Mesodermal cell (in vitro differentiated cells): ENCODE results near the gene MILR1. TPM values are rescaled to one million over a fixed set of nuclear protein-coding genes. Genes with fewer than 3 reads are reported as not detected.

Experiments used
- H3K27ac ChIP-seq: 2 replicates; pipeline ENCODE4 v1.7.0; 2013; ENCODE audit warnings: mild to moderate bottlenecking, low read depth, low read length, moderate library complexity; ENCODE audit not compliant: severe bottlenecking
- H3K36me3 ChIP-seq: 2 replicates; pipeline ENCODE4 v1.7.1; 2013; ENCODE audit warnings: mild to moderate bottlenecking, low read length, moderate library complexity; ENCODE audit not compliant: control insufficient read depth, insufficient read depth
- H3K4me1 ChIP-seq: one replicate; pipeline ENCODE4 v1.7.1; 2013; ENCODE audit warnings: mild to moderate bottlenecking, low read length; ENCODE audit not compliant: insufficient read depth, control insufficient read depth, poor library complexity, severe bottlenecking
- H3K4me3 ChIP-seq: 2 replicates; pipeline ENCODE4 v1.7.0; 2013; ENCODE audit warnings: low read length, control low read depth, mild to moderate bottlenecking; ENCODE audit not compliant: insufficient read depth, poor library complexity, severe bottlenecking; ENCODE audit errors: extremely low read depth
- H3K9me3 ChIP-seq: 2 replicates; pipeline ENCODE4 v1.7.1; 2013; ENCODE audit warnings: mild to moderate bottlenecking, low read length, moderate library complexity; ENCODE audit not compliant: control insufficient read depth
- WGBS, 2 experiments: methylation state at CpG; one replicate each; pipeline ENCODE4 v1.1.5; 2013; ENCODE audit warnings: missing lambda C conversion rate in 2 of 2; ENCODE audit not compliant: insufficient coverage in 2 of 2; 5-methylcytosine and 5-hydroxymethylcytosine counted together
- polyA plus RNA-seq, 2 experiments: library from polyadenylated mRNA; stranded (reverse); fragments of 50-300 nt; gene quantifications; one replicate each; pipeline ENCODE4 v1.2.3, GENCODE V29; 2013

The MILR1 gene, protein sequence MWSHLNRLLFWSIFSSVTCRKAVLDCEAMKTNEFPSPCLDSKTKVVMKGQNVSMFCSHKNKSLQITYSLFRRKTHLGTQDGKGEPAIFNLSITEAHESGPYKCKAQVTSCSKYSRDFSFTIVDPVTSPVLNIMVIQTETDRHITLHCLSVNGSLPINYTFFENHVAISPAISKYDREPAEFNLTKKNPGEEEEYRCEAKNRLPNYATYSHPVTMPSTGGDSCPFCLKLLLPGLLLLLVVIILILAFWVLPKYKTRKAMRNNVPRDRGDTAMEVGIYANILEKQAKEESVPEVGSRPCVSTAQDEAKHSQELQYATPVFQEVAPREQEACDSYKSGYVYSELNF
- 0.37 TPM for polyA plus RNA-seq (2013, experiment 1 of 2)
- not detected for polyA plus RNA-seq (2013, experiment 2 of 2)

DNA sequence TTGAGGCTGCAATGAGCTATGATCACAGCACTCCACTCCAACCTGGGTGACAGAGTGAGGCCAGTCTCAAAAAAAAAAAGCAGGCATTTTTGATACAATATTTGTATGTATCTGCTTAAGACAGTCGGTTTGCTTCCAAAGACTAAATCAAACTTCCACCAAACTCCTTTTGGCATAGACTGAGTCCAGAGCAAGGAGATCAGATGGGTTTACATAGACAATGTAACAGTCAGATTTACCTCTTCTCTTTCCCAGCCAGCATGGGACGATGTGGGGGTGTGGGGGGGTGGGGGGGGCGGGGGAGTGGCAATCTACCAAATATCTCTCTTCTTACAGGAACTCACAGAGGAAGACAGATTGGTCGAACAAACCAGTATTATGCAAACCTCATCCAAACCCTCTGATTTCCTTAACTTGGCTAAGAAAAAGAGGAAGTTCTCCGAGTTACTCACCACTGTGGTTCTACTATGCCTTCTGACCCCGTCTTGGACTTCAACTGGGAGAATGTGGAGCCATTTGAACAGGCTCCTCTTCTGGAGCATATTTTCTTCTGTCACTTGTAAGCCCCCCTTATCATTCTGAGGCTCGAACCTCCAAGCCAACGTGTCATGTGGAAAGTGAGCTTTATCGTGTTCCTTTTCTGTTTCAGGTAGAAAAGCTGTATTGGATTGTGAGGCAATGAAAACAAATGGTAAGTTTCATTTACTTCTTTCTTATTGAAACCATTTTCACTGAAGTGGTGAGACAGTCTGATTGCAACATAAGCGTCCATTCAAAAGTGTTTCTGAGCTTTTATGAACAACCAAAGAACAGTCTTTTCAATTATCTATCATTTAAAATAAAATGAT is at the start of gene MILR1:
Gene MILR1 (plus strand): TSS at position 451 of the 848 bp plus-strand sequence. CDS start 54 bp downstream, at position 505.
- Histone ChIP-seq H3K4me1 (no peaks in the 10 kb centered on the region), H3K27ac (no peak within 1 kb of the TSS), H3K4me3 (no peak within 1 kb of the TSS), H3K9me3 (no peaks in the 10 kb centered on the region), H3K36me3 (no peaks in the 10 kb centered on the region)
- 75 to 89% methylated on average over 2 of the region's 10 CpGs for WGBS, 2 experiments

DNA sequence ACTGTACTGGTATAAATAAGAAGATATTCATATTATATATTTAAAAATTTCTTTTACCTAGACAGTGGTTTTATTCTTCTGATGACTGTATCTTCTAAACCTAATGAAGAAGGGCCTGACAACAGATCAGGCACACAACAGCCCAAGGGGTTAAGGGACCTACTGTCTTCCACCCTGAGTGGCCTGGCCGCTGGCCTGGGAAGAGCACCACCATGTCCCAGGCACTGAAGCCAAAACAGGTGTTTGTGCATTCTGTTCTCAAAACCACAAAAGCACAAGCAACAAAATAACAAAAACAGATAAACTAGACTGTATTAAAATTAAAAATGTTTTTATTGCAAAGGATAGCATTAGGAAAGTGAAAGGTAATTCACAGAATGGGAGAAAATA is 49.2 kb upstream of the MILR1 start:
- WGBS, 2 experiments: 88 to 100% methylated on average over 1 of the region's 1 CpG
- no peak overlapping the region for H3K4me3 ChIP-seq
- no peak overlapping the region for H3K27ac ChIP-seq
- H3K9me3 ChIP-seq: no peaks in the 10 kb centered on the region
- H3K36me3 ChIP-seq: no peaks in the 10 kb centered on the region
- no peaks in the 10 kb centered on the region for H3K4me1 ChIP-seq

DNA sequence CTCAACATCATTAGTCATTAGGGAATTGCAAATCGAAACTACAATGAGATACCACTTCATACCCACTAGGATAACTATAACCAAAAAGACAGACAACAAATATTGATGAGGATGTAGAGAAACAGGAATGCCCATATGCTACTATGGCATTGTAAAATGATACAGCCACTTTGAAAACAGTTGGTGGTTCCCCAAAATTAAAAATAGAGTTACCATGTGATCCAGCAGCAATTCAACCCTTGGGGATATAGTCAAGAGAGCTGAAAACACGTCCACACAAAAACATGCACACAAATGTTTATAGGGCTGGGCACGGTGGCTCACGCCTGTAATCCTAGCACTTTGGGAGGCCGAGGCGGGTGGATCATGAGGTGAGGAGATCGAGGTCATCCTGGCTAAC is 48.3 kb upstream of the MILR1 start:
- H3K4me1 ChIP-seq: no peaks in the 10 kb centered on the region
- no peak overlapping the region for H3K4me3 ChIP-seq
- no peak overlapping the region for H3K27ac ChIP-seq
- no peaks in the 10 kb centered on the region for H3K36me3 ChIP-seq
- H3K9me3 ChIP-seq: no peaks in the 10 kb centered on the region
- WGBS, 2 experiments: 90% methylated on average over 2 to 3 of the region's 7 CpGs

- no peak overlapping the region for H3K27ac ChIP-seq
- H3K36me3 ChIP-seq: no peaks in the 10 kb centered on the region
- WGBS, 2 experiments: 96 to 100% methylated on average over 2 to 3 of the region's 8 CpGs
- no peaks in the 10 kb centered on the region for H3K9me3 ChIP-seq
- H3K4me3 ChIP-seq: no peak overlapping the region
- no peaks in the 10 kb centered on the region for H3K4me1 ChIP-seq
These were observed 47.6 kb upstream of the MILR1 start for GRCh38 chr17:64401244-64401860.

DNA sequence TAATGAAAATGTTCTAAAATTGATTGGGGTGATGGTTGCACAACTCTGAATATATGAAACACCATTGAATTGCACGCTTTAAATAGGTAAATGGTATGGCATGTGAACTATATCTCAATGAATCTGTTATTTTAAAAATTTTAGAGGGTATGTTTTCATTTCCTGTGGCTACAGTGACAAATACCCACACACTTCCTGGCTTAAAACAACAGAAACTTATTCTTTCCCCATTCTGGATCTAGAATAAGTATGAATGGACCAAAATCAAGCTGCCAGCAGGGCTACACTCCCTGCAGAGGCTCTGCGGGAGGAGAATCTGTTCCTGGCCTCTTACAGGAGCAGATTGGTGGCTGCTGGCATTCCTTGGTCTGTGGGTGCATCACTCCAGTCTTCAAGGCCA is 47.0 kb upstream of the MILR1 start:
- Histone ChIP-seq H3K36me3 (no peaks in the 10 kb centered on the region), H3K9me3 (no peaks in the 10 kb centered on the region), H3K4me3 (no peak overlapping the region), H3K4me1 (no peaks in the 10 kb centered on the region), H3K27ac (no peak overlapping the region)
- WGBS, 2 experiments: 91 to 92% methylated on average over 1 to 2 of the region's 2 CpGs

GRCh38 chr17:64402469-64402868 is 46.4 kb upstream of the MILR1 start:
- 100% methylated on average over 3 of the region's 5 CpGs for WGBS, 2 experiments
- H3K9me3 ChIP-seq: no peaks in the 10 kb centered on the region
- no peak overlapping the region for H3K27ac ChIP-seq
- no peaks in the 10 kb centered on the region for H3K4me1 ChIP-seq
- H3K36me3 ChIP-seq: no peaks in the 10 kb centered on the region
- H3K4me3 ChIP-seq: no peak overlapping the region

DNA sequence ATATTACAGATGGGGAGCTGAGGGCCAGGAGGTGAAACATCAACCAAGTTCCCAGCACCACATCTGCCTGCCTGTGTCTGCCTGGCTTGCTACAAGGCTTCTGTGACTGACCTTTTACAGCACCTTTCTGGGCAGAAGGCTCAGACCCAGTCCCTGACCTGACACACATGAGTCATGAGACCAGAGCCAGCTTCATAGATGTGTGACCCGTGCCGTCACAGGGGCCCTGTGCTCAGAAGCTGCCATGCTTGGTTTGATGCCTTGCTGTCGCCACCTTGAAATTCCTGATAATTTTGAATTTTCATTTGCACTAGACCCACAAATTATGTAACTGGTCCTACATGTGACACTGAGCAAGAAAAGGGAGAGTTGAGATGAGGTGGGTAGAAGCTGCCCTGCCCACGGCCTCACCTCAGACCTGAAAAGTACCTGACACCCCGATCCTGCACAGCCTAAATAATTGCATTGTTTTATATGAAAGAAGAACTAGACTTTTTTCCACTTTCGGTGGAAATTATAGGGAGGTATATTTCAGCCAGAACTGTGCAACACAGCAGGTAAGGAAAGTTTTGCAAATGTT is 44.9 kb upstream of the MILR1 start:
- Histone ChIP-seq H3K4me3 (no peak overlapping the region), H3K27ac (no peak overlapping the region), H3K9me3 (no peaks in the 10 kb centered on the region), H3K4me1 (no peaks in the 10 kb centered on the region), H3K36me3 (no peaks in the 10 kb centered on the region)
- 97% methylated on average over 3 to 5 of the region's 6 CpGs for WGBS, 2 experiments

- Histone ChIP-seq H3K9me3 (no peaks in the 10 kb centered on the region), H3K4me1 (peaks cover 6% of the 10 kb centered on the region), H3K4me3 (no peak overlapping the region), H3K27ac (no peak overlapping the region), H3K36me3 (no peaks in the 10 kb centered on the region)
- WGBS, 2 experiments: 95 to 97% methylated on average over 13 to 14 of the region's 14 CpGs
These were observed 42.4 kb upstream of the MILR1 start for GRCh38 chr17:64406321-64407200.

- H3K36me3 ChIP-seq: no peaks in the 10 kb centered on the region
- no peaks in the 10 kb centered on the region for H3K9me3 ChIP-seq
- 98 to 100% methylated on average over 4 of the region's 4 CpGs for WGBS, 2 experiments
- H3K27ac ChIP-seq: no peak overlapping the region
- no peak overlapping the region for H3K4me3 ChIP-seq
- peaks cover 11% of the 10 kb centered on the region for H3K4me1 ChIP-seq
These were observed 38.0 kb upstream of the MILR1 start for GRCh38 chr17:64410750-64411490.
